A549 (cell line): ENCODE measurements around the gene MYMK.

Experiments used
- CEBPB ChIP-seq, 2 experiments: fragments of >200 bp in 1 of 2; sonication (Bioruptor Twin) in 1 of 2; formaldehyde crosslinking in 1 of 2; IDR thresholded peaks; 2 replicates each; pipeline ENCODE4 v1.6.1; 2012 to 2016
- CTCF ChIP-seq: fragments of >200 bp; sonication (Bioruptor Twin); formaldehyde crosslinking; IDR thresholded peaks from 3 replicates; pipeline ENCODE4 v1.5.1; 2016
- EHF ChIP-seq: fragments of 250-450 bp; sonication (Bioruptor Pico); IDR thresholded peaks from 2 replicates; pipeline ENCODE4 v1.5.0; 2020; ENCODE audit warnings: mild to moderate bottlenecking
- EP300 ChIP-seq, 2 experiments: fragments of >200 bp; sonication (Bioruptor Twin); formaldehyde crosslinking; IDR thresholded peaks; 2 replicates in 1 of 2; 3 replicates in 1 of 2; pipeline ENCODE4 v1.6.1; 2016 to 2017
- FOSL2 ChIP-seq, 2 experiments: fragments of 450-650 bp in 1 of 2; fragments of >200 bp in 1 of 2; sonication (Bioruptor Twin) in 1 of 2; formaldehyde crosslinking; IDR thresholded peaks; 2 replicates each; pipeline versions ENCODE4 v1.5.0 to v1.6.1; 2016 to 2020; ENCODE audit warnings: mild to moderate bottlenecking in 1 of 2, moderate library complexity in 1 of 2
- HMGXB4 ChIP-seq: fragments of 250-450 bp; sonication (Bioruptor Pico); IDR thresholded peaks from 2 replicates; pipeline ENCODE4 v1.5.0; 2021; ENCODE audit warnings: mild to moderate bottlenecking, moderate library complexity, borderline replicate concordance
- POLR2A ChIP-seq: IDR thresholded peaks from 2 replicates; pipeline ENCODE4 v1.6.1; 2012; ENCODE audit warnings: mild to moderate bottlenecking, low read length
- REST ChIP-seq: fragments of 200-600 bp; sonication (generic); IDR thresholded peaks from 2 replicates; pipeline ENCODE4 v1.6.1; 2016; ENCODE audit warnings: antibody characterized with exemption, mild to moderate bottlenecking, moderate library complexity
- TP53 ChIP-seq: fragments of 250-450 bp; sonication (Bioruptor Pico); IDR thresholded peaks from 2 replicates; pipeline ENCODE4 v1.5.0; 2021; ENCODE audit warnings: mild to moderate bottlenecking, moderate library complexity
- USF2 ChIP-seq: fragments of 450-650 bp; IDR thresholded peaks from 2 replicates; pipeline ENCODE4 v1.6.1; 2014; ENCODE audit warnings: antibody characterized with exemption

- TF ChIP-seq EP300 (IDR thresholded peaks at IDR 0.05), result no peak
- TF ChIP-seq CTCF, result no peak
- no peak for TF ChIP-seq REST
- TF ChIP-seq EHF (CRISPR knock-in tag), result no peak
- TF ChIP-seq TP53 (CRISPR knock-in tag), result no peak
- no peak for TF ChIP-seq FOSL2 (IDR thresholded peaks at IDR 0.05)
- no peak for TF ChIP-seq FOSL2 (CRISPR knock-in tag; IDR thresholded peaks at IDR 0.05)
- no peak for TF ChIP-seq CEBPB (IDR thresholded peaks at IDR 0.05)
- no peak for TF ChIP-seq USF2
- TF ChIP-seq POLR2A, result no peak
- TF ChIP-seq HMGXB4, result no peak
These were observed 15.3 kb downstream of the MYMK start for GRCh38 chr9:133509179-133510083.
